Urinary bladder (tissue), 4 donors: ENCODE measurements around the gene LRRC32. TPM values are rescaled to one million over a fixed set of nuclear protein-coding genes. Genes with fewer than 3 reads are reported as not detected.
"Not testable (repeated sequence)": the region's sequence is repeated elsewhere in the genome, so short reads cannot be mapped to it uniquely, and the experiment has no call there.

Experiments used
- DNase-seq: peaks from one replicate; pipeline ENCODE4 v3.0.0-alpha.2; 2015; ENCODE audit errors: extremely low spot score
- H3K27ac ChIP-seq: one replicate; pipeline ENCODE4 v1.5.1; 2013; ENCODE audit warnings: low read depth, mild to moderate bottlenecking, moderate library complexity
- H3K36me3 ChIP-seq: one replicate; pipeline ENCODE4 v1.6.1; 2013; ENCODE audit warnings: mild to moderate bottlenecking, moderate library complexity; ENCODE audit not compliant: insufficient read depth
- H3K4me1 ChIP-seq: one replicate; pipeline ENCODE4 v1.6.1; 2013; ENCODE audit warnings: mild to moderate bottlenecking, moderate library complexity; ENCODE audit not compliant: insufficient read depth
- H3K4me3 ChIP-seq: one replicate; pipeline ENCODE4 v1.5.1; 2013; ENCODE audit warnings: low read depth, low read length
- WGBS: extraction: QIAGEN DNeasy Blood & Tissue Kit; methylation state at CpG from one replicate; pipeline ENCODE4 v1.1.7; 2013; 5-methylcytosine and 5-hydroxymethylcytosine counted together
- polyA plus RNA-seq: library from polyadenylated mRNA; stranded (reverse); fragments of 200-250 nt; gene quantifications from one replicate; pipeline ENCODE4 v1.2.3, GENCODE V29; 2013
- total RNA-seq: library from RNA; depleted of rRNA; stranded (reverse); fragments of >200 nt; gene quantifications from one replicate; pipeline ENCODE4 v1.2.3, GENCODE V29; 2014
- donor health status: healthy with polysubstance abuse.
- donor health status: healthy.

The LRRC32 gene
- total and polyA plus RNA-seq, 2 donors, result 16.3 to 65.6 TPM

- Histone ChIP-seq H3K27ac (no peak overlapping the region), H3K36me3 (no peaks in the 10 kb centered on the region), H3K4me3 (no peak overlapping the region), H3K4me1 (no peaks in the 10 kb centered on the region)
- no peak for DNase-seq
- WGBS, result 71% methylated on average over 15 of the region's 15 CpGs
Observed at GRCh38 chr11:76624500-76625379, 45.8 kb downstream of the LRRC32 start.

DNA sequence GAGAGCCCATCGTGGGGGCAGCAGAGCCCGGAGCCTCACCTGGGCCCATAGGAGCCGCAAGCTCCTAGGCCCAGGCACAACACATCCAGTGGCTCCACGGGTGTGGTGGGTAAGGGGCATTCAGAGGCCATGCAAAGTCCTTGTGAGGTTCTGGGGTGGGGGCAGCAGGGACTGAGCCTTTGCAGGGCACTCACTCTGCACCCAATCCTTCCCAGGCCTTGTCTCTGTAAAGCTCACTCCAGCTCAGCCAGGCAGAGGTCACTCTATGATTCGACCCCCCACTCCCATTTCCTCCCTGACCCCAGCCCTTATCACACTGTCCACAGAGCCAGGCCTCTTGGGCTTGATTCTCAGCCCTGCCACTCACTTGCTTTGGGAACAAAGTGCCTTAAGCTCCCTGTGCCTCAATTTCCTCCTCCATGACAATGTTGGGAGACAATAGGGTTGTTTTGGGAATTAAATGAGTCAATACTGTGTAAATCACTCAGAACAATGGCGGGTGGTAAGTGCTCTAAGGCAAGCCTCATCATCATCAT lies 46.6 kb downstream of the LRRC32 start:
- Histone ChIP-seq H3K27ac (no peak overlapping the region), H3K36me3 (no peaks in the 10 kb centered on the region), H3K4me3 (no peak overlapping the region), H3K4me1 (no peaks in the 10 kb centered on the region)
- no peak for DNase-seq
- 87% methylated on average over 6 of the region's 6 CpGs for WGBS

- WGBS, result 85% methylated on average over 12 of the region's 12 CpGs
- H3K4me1 ChIP-seq, result no peaks in the 10 kb centered on the region
- no peaks in the 10 kb centered on the region for H3K36me3 ChIP-seq
- no peak for DNase-seq
- no peak overlapping the region for H3K27ac ChIP-seq
- H3K4me3 ChIP-seq, result no peak overlapping the region
Observed at GRCh38 chr11:76623171-76623883, 47.2 kb downstream of the LRRC32 start.

- no peak overlapping the region for H3K4me3 ChIP-seq
- 90% methylated on average over 5 of the region's 5 CpGs for WGBS
- no peaks in the 10 kb centered on the region for H3K4me1 ChIP-seq
- DNase-seq, result no peak
- H3K36me3 ChIP-seq, result no peaks in the 10 kb centered on the region
- H3K27ac ChIP-seq, result no peak overlapping the region
Observed at GRCh38 chr11:76622493-76623094, 48.0 kb downstream of the LRRC32 start.

DNA sequence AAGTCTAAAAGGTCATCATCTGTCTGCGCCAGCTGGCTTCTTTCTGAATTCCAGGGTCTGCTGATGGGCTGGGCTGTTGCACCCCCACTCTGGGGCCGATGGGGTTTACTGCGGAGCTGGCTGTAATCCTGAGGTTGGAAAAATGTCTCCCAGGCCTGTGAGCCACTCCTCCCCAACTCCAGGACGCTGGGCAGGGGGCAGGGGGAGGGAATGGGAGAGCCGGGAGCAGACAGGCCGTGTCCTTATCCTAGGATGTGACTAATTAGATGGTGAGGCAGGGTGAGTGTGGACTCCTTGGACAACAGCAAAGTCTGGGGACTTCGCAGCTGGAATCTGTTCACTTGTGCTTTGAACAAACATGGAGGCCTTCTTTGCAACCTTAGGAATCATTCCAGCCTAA lies 48.7 kb downstream of the LRRC32 start:
- Histone ChIP-seq H3K4me1 (no peaks in the 10 kb centered on the region), H3K4me3 (no peak overlapping the region), H3K27ac (no peak overlapping the region), H3K36me3 (no peaks in the 10 kb centered on the region)
- DNase-seq, result no peak
- 38% methylated on average over 7 of the region's 7 CpGs for WGBS

- Histone ChIP-seq H3K27ac (no peak overlapping the region), H3K4me1 (no peaks in the 10 kb centered on the region), H3K36me3 (no peaks in the 10 kb centered on the region), H3K4me3 (no peak overlapping the region)
- WGBS, result 79% methylated on average over 8 of the region's 8 CpGs
- DNase-seq, result no peak
Observed at GRCh38 chr11:76621466-76621865, 49.1 kb downstream of the LRRC32 start.

- no peak for DNase-seq
- 94% methylated on average over 2 of the region's 2 CpGs for WGBS
- H3K4me1 ChIP-seq, result no peaks in the 10 kb centered on the region
- H3K36me3 ChIP-seq, result no peaks in the 10 kb centered on the region
- H3K4me3 ChIP-seq, result no peak overlapping the region
- no peak overlapping the region for H3K27ac ChIP-seq
Observed at GRCh38 chr11:76620489-76620888, 50.1 kb downstream of the LRRC32 start.

GRCh38 chr11:76619801-76620200 lies 50.7 kb downstream of the LRRC32 start:
- 98% methylated on average over 4 of the region's 5 CpGs for WGBS
- H3K4me3 ChIP-seq, H3K4me1 ChIP-seq, H3K36me3 ChIP-seq, DNase-seq, H3K27ac ChIP-seq: not testable (repeated sequence)

DNA sequence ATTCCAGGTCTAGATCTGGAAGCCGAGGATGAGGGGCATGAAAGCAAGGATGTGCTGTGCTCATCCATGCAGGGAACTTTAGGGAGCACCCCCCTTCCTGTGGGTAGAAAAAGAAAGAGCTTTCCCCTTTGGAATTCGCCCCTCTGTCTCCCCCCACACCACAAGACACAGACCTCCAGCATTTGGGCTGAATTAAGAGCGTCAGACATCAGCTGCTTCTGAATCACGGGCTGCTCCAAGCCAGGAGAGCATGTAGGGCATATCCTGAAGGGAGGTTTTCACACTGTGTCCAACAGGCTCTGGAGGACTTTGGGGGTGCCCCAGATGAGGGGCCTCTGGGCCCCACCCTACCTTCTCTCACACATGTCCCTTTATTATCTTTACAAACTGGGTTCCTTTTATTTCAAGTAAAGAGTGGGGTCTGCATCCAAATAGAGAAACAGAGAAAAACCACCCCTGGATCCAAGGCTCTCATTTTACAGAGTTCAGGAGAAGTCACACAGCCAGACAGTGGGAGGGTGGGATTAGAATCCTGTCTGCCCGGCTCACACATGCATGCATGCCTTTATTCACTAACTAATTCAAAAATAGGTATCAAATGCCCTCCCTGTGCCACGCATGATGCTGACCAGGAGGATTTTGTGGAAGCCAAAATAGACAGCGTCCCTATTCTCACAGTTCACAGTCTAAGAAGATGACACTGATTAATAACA lies 52.8 kb downstream of the LRRC32 start:
- no peak overlapping the region for H3K27ac ChIP-seq
- WGBS, result 67% methylated on average over 7 of the region's 7 CpGs
- DNase-seq, result no peak
- H3K4me3 ChIP-seq, result no peak overlapping the region
- H3K4me1 ChIP-seq, result no peaks in the 10 kb centered on the region
- no peaks in the 10 kb centered on the region for H3K36me3 ChIP-seq

- Histone ChIP-seq H3K4me1 (no peaks in the 10 kb centered on the region), H3K27ac (no peak overlapping the region), H3K36me3 (no peaks in the 10 kb centered on the region), H3K4me3 (no peak overlapping the region)
- WGBS, result 86% methylated on average over 10 of the region's 10 CpGs
- no peak for DNase-seq
Observed at GRCh38 chr11:76616676-76617552, 53.6 kb downstream of the LRRC32 start.

- DNase-seq, result no peak
- 51% methylated on average over 4 of the region's 4 CpGs for WGBS
- no peak overlapping the region for H3K27ac ChIP-seq
- no peaks in the 10 kb centered on the region for H3K4me1 ChIP-seq
- no peak overlapping the region for H3K4me3 ChIP-seq
- H3K36me3 ChIP-seq, result no peaks in the 10 kb centered on the region
Observed at GRCh38 chr11:76615950-76616349, 54.6 kb downstream of the LRRC32 start.

GRCh38 chr11:76614471-76615179 lies 55.9 kb downstream of the LRRC32 start:
- H3K4me1 ChIP-seq, result no peaks in the 10 kb centered on the region
- H3K36me3 ChIP-seq, result no peaks in the 10 kb centered on the region
- 76% methylated on average over 12 of the region's 12 CpGs for WGBS
- H3K27ac ChIP-seq, result no peak overlapping the region
- no peak overlapping the region for H3K4me3 ChIP-seq
- no peak for DNase-seq
